ENCODE data around the gene ZRANB3. TPM values are rescaled to one million over a fixed set of nuclear protein-coding genes. Genes with fewer than 3 reads are reported as not detected.

The ZRANB3 gene
- total RNA-seq, 1 donor from 2014 or later = 7.0 TPM

DNA sequence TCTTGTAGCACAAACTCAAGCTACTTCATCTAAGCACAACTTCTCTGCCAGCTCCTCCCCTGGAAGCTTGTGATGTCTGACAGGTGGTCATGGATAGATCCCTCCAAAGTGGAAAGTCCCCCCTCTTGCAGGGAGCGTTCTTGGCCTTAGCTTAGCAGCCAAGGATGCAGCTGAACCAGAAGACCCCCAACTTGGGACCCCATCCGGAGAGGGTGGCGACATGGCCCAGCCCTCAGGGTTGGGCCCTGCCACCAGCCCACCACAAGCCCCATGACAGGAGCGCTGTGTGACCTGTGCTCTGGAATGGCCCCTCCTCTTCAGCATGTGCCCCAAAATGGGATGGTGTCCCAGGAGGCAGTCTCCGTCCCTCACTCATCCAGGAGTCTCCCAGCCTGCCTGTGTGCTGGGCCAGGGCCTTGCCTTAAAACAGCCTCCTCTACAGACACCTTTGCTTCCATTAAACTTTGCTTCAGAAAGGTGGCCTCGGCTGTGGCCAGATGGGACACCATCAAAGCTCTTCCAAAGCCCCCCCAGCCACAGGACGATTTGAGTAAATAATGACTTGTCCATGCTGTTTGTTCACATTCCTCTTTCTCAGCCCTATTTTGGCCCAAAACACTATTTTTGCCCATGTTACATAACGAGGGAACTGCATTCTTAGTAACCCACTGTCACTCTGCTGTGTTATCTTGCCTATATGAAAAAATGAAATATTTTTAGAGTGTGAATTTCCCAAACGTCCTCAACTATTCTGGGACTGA, 356.8 kb downstream of the ZRANB3 start:
- peaks cover 42% of the 10 kb centered on the region for H3K36me3 Mint-ChIP-seq (ENCODE audit: low read depth)
- no peak overlapping the region for H3K27ac Mint-ChIP-seq (ENCODE audit: unreplicated experiment)
- H3K9me3 Mint-ChIP-seq (ENCODE audit: low read depth) = peaks cover 18% of the 10 kb centered on the region
- TF ChIP-seq, protein P1, sequence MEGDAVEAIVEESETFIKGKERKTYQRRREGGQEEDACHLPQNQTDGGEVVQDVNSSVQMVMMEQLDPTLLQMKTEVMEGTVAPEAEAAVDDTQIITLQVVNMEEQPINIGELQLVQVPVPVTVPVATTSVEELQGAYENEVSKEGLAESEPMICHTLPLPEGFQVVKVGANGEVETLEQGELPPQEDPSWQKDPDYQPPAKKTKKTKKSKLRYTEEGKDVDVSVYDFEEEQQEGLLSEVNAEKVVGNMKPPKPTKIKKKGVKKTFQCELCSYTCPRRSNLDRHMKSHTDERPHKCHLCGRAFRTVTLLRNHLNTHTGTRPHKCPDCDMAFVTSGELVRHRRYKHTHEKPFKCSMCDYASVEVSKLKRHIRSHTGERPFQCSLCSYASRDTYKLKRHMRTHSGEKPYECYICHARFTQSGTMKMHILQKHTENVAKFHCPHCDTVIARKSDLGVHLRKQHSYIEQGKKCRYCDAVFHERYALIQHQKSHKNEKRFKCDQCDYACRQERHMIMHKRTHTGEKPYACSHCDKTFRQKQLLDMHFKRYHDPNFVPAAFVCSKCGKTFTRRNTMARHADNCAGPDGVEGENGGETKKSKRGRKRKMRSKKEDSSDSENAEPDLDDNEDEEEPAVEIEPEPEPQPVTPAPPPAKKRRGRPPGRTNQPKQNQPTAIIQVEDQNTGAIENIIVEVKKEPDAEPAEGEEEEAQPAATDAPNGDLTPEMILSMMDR (IDR thresholded peaks at IDR 0.05) = no peak
- H3K27me3 Mint-ChIP-seq (ENCODE audit: low read depth) = no peaks in the 10 kb centered on the region
- H3K4me3 Mint-ChIP-seq (ENCODE audit: unreplicated experiment) = no peak overlapping the region
- H3K4me1 Mint-ChIP-seq (ENCODE audit: low read depth) = no peaks in the 10 kb centered on the region
- DNase-seq (ENCODE audit: low spot score) = no peak

DNA sequence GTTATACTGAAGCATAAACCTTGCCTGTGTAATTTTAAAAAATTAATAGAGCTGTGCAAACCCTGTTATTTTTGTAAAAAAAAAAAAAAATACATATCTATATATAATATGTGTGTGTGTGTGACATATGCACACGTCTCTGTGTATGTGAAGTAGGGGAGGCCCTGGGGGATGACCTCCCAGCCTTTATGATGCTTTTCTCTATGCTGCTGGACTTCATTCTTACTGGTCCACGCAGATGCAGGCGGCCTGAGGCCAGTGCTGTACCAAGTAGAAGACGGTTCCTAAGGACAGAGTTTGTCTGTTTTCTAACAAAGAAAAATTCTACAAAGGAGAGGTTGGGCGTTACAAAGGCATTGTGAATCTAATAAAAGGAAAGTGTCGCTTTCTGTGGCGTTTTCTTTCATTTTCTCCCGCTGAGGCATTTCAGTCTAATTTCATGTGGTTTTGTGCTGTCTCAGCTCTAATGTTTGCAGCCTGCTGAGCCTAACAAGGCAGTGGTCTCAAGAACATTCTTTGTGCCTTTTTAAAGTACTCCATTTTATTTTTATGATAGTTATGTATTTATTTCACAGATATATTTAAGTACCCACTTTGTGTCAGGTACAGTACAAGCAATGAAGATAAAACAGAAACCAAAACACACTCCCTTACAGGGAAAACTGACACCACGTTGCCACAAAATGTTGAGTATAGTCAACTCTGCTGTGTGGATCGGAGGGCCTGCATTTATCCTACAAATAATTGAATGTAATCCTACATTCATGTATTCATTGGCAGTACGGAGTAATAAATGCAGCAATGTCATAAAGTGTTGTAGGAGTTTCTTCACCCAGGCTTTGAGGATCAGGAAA, 360.9 kb downstream of the ZRANB3 start:
- Mint-ChIP-seq H3K9me3 (ENCODE audit: low read depth) (no peaks in the 10 kb centered on the region), H3K27ac (ENCODE audit: unreplicated experiment) (no peak overlapping the region), H3K36me3 (ENCODE audit: low read depth) (peaks cover 39% of the 10 kb centered on the region), H3K27me3 (ENCODE audit: low read depth) (no peaks in the 10 kb centered on the region), H3K4me1 (ENCODE audit: low read depth) (no peaks in the 10 kb centered on the region), H3K4me3 (ENCODE audit: unreplicated experiment) (no peak overlapping the region)
- no peak for DNase-seq (ENCODE audit: low spot score)
- TF ChIP-seq, protein P1 (IDR thresholded peaks at IDR 0.05) = no peak

- H3K9me3 Mint-ChIP-seq (ENCODE audit: low read depth) = no peaks in the 10 kb centered on the region
- H3K4me3 Mint-ChIP-seq (ENCODE audit: unreplicated experiment) = no peak overlapping the region
- peaks cover 42% of the 10 kb centered on the region for H3K36me3 Mint-ChIP-seq (ENCODE audit: low read depth)
- H3K4me1 Mint-ChIP-seq (ENCODE audit: low read depth) = peaks cover 4% of the 10 kb centered on the region
- no peak for DNase-seq (ENCODE audit: low spot score)
- TF ChIP-seq, protein P1 (IDR thresholded peaks at IDR 0.05) = peak; percentile 11
- H3K27me3 Mint-ChIP-seq (ENCODE audit: low read depth) = no peaks in the 10 kb centered on the region
- H3K27ac Mint-ChIP-seq (ENCODE audit: unreplicated experiment) = peak overlapping the region; percentile 27
These were observed 362.7 kb downstream of the ZRANB3 start for GRCh38 chr2:135168204-135168856.

DNA sequence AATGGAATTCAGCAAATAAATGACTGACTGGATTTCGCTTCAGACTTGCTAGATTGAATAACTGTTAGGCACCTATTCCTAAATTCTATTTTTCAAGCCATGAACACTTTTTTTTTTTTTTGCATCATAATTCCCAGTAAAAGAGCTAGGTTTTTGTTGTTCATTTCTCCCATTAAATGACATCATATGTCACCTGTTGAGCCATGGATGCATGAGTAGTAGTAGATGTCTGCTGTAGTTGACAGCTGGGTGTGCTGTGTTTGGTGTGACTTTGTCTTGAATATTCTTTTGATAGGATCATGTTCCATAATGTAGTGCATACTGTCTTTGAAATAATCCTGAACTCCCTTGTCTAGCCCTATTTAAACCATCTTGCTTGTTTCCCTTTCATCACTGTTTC, 363.7 kb downstream of the ZRANB3 start:
- no peak overlapping the region for H3K4me3 Mint-ChIP-seq (ENCODE audit: unreplicated experiment)

More for the DNA sequence above, 363.7 kb downstream of the ZRANB3 start:
- Mint-ChIP-seq H3K27ac (ENCODE audit: unreplicated experiment) (no peak overlapping the region), H3K36me3 (ENCODE audit: low read depth) (peaks cover 39% of the 10 kb centered on the region), H3K9me3 (ENCODE audit: low read depth) (no peaks in the 10 kb centered on the region), H3K4me1 (ENCODE audit: low read depth) (peaks cover 4% of the 10 kb centered on the region), H3K27me3 (ENCODE audit: low read depth) (no peaks in the 10 kb centered on the region)
- DNase-seq (ENCODE audit: low spot score) = no peak
- TF ChIP-seq, protein P1 (IDR thresholded peaks at IDR 0.05) = no peak

Measured in chondrocyte (in vitro differentiated cells).